GM12872 (cell line): Measurements from ENCODE around the gene KCNMB1.

Experiments
- CTCF ChIP-seq: IDR thresholded peaks from 3 replicates; pipeline ENCODE4 v1.5.1; 2011; ENCODE audit warnings: low read depth, mild to moderate bottlenecking, low read length, moderate library complexity; ENCODE audit not compliant: insufficient read depth

The KCNMB1 gene

GRCh38 chr5:170424629-170425028 lies 35.5 kb upstream of the KCNMB1 start:
- TF ChIP-seq CTCF: no peak

GRCh38 chr5:170423692-170424091 lies 34.5 kb upstream of the KCNMB1 start:
- TF ChIP-seq CTCF: no peak

GRCh38 chr5:170421826-170422225 lies 32.7 kb upstream of the KCNMB1 start:
- TF ChIP-seq CTCF: no peak

- TF ChIP-seq CTCF: peak; percentile 75
Measured at GRCh38 chr5:170420806-170421412, 31.7 kb upstream of the KCNMB1 start.

DNA sequence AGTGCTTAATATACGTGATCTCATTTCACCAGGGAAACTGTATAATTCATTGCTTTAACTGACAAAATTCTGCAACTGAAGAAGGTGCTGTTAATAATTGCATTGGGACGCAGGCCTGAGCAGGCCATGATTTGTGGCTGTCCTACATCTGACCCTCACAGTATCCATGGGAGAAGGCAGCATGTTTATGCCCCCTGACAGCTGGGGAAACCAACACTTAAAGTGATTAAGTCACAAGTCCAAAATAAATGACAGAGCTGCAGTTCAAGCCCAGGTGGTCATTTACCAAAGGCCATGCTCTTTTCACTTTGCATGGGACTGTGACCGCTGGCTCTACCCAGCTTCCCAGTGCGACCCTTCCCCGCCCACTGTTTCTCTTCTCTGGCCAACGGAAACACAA lies 30.5 kb upstream of the KCNMB1 start:
- TF ChIP-seq CTCF: no peak

DNA sequence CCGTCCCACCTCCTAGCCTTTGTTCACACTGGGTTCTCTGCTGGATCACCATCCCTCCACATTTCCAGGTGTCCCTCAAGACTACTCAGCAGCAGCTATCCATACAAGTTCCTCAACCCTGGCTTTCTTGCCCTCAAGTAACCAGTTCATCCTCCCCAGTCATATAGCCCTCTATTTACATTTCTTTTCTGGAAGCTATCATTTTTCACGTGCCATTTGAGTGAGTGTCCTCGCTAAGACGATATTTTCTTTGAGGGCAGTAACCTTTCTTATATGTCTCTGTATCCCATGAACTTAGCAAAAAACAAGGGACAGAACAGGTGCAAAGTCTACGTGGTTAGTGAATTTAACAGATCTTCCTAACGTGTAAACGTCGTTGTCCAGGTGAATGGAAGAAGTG lies 29.6 kb upstream of the KCNMB1 start:
- TF ChIP-seq CTCF: no peak

DNA sequence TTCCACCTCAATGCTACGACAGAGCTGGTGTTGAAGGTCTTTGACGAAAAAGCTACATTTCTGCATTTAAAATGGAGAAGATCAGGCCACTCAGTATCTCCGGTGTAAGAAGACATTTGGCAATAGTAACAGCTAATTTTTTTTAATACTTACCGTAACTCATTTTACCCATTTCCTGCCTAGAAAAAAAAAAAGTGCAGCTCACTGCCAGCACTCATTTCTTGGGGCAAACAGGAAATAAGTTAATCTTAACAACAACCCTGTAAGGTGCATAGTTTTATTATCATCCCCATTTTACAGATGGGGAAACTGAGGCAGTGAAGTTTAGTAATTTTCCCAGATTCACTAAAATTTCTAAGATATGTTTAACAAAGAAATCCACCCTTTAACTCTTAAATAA lies 27.4 kb upstream of the KCNMB1 start:
- TF ChIP-seq CTCF: no peak
